Activated CD8-positive, alpha-beta T cell treated with anti-CD3 and anti-CD28 coated beads for 36 hours (primary cell): Measurements from ENCODE around the gene TRAPPC12. TPM values are rescaled to one million over a fixed set of nuclear protein-coding genes. Genes with fewer than 3 reads are reported as not detected.
A peak's percentile ranks its signal among the peaks of the same experiment; 100 is the strongest.

Source experiments
- ATAC-seq: fragments of 200-7000 bp; cut with Tn5 transposase; one replicate; pipeline ENCODE4 v1.10.0; 2021; ENCODE audit warnings: mild to moderate bottlenecking, moderate library complexity
- CTCF ChIA-PET: fragments of 350-600 bp; sonication (Branson Sonifier 250); formaldehyde crosslinking; loops from one replicate; lab custom pipeline; 2021; ENCODE audit warnings: antibody characterized with exemption; lab: Charles Lee
- POLR2A ChIA-PET: fragments of 350-600 bp; sonication (Branson Sonifier 250); formaldehyde crosslinking; loops from one replicate; lab custom pipeline; 2021; ENCODE audit warnings: antibody characterized with exemption; lab: Charles Lee
- DNase-seq: peaks from one replicate; pipeline ENCODE4 v3.0.0-alpha.2; 2020
- H3K27ac Mint-ChIP-seq: one replicate; pipeline ENCODE4 v1.8.0; 2021; ENCODE audit warnings: mild to moderate bottlenecking, mixed read lengths
- H3K27me3 Mint-ChIP-seq: one replicate; pipeline ENCODE4 v1.8.0; 2021; ENCODE audit warnings: mixed read lengths
- H3K36me3 Mint-ChIP-seq: one replicate; pipeline ENCODE4 v1.8.0; 2021; ENCODE audit warnings: low read depth, mixed read lengths
- H3K4me1 Mint-ChIP-seq: one replicate; pipeline ENCODE4 v1.8.0; 2021; ENCODE audit warnings: low read depth, mixed read lengths
- H3K4me3 Mint-ChIP-seq: one replicate; pipeline ENCODE4 v1.8.0; 2021; ENCODE audit warnings: mild to moderate bottlenecking, moderate library complexity, mixed read lengths
- H3K9me3 Mint-ChIP-seq: one replicate; pipeline ENCODE4 v1.8.0; 2021; ENCODE audit warnings: mixed read lengths
- intact Hi-C: fragments of 100-400 bp; cut with micrococcal nuclease; formaldehyde crosslinking; loops from one replicate; pipeline ENCODE4 v1.10.0; 2022
- total RNA-seq, 2 experiments: library from RNA; stranded (reverse); gene quantifications; one replicate each; pipeline ENCODE4 v1.2.3, GENCODE V29; 2021
- TF ChIP-seq, protein P1 (sequence below): fragments of 200-600 bp; IDR thresholded peaks from one replicate; pipeline ENCODE4 v1.8.0; 2022; ENCODE audit warnings: antibody characterized with exemption, mild to moderate bottlenecking

The TRAPPC12 gene
- total RNA-seq, 2 experiments from 2014 or later = 52.9 to 65.3 TPM

DNA sequence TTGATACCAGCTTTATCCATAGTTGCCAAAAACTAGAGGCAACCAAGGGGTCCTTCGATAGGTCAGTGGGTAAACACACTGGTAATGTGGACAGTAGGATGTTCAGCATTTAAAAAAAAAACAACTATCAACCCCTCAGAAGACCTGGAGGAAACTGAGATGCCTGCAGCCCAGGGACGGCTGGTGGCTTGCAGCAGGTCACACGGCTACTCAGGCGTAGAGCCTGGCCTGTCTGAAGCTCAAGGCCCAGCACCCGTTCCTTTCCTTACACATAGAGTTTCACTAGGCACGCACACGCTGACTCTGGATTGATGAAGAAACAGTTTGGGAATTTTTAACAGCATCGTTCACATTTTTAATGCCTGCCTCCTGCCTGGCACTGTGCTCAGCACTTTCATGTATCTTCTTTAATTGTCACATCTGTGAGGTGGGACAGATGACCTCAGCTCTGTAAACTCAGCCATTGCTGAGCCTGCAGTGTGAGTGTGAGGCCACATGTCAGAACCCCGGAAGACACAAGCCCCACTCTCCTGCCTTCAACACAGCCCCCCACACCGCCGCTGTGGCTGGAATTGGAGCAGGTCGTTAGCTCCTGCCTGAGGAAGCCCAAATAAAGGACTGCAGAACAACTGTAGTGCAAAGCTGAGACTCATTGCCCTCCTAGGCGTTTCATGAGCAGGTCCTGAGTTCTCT lies 40.7 kb downstream of the TRAPPC12 start:
- ATAC-seq (no peak), DNase-seq (no peak)
- peaks cover 23% of the 10 kb centered on the region for H3K36me3 Mint-ChIP-seq
- H3K4me3 Mint-ChIP-seq = no peak overlapping the region
- peaks cover 2% of the 10 kb centered on the region for H3K4me1 Mint-ChIP-seq
- H3K27ac Mint-ChIP-seq = no peak overlapping the region
- H3K27me3 Mint-ChIP-seq = no peaks in the 10 kb centered on the region
- ChIA-PET CTCF (interaction anchor here (0.6 to 0.7 kb wide), 2 partner anchors 15 to 50 kb away, joined by 3 to 4 read pairs; no protein-coding TSS in a partner anchor), POLR2A (no interaction called here)
- intact Hi-C loops = loop anchor here (10.0 kb wide), 1 partner anchor 235 kb away; the partner anchor contains the start of gene ALLC
- H3K9me3 Mint-ChIP-seq = no peaks in the 10 kb centered on the region
- TF ChIP-seq, protein P1, sequence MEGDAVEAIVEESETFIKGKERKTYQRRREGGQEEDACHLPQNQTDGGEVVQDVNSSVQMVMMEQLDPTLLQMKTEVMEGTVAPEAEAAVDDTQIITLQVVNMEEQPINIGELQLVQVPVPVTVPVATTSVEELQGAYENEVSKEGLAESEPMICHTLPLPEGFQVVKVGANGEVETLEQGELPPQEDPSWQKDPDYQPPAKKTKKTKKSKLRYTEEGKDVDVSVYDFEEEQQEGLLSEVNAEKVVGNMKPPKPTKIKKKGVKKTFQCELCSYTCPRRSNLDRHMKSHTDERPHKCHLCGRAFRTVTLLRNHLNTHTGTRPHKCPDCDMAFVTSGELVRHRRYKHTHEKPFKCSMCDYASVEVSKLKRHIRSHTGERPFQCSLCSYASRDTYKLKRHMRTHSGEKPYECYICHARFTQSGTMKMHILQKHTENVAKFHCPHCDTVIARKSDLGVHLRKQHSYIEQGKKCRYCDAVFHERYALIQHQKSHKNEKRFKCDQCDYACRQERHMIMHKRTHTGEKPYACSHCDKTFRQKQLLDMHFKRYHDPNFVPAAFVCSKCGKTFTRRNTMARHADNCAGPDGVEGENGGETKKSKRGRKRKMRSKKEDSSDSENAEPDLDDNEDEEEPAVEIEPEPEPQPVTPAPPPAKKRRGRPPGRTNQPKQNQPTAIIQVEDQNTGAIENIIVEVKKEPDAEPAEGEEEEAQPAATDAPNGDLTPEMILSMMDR = no peak

DNA sequence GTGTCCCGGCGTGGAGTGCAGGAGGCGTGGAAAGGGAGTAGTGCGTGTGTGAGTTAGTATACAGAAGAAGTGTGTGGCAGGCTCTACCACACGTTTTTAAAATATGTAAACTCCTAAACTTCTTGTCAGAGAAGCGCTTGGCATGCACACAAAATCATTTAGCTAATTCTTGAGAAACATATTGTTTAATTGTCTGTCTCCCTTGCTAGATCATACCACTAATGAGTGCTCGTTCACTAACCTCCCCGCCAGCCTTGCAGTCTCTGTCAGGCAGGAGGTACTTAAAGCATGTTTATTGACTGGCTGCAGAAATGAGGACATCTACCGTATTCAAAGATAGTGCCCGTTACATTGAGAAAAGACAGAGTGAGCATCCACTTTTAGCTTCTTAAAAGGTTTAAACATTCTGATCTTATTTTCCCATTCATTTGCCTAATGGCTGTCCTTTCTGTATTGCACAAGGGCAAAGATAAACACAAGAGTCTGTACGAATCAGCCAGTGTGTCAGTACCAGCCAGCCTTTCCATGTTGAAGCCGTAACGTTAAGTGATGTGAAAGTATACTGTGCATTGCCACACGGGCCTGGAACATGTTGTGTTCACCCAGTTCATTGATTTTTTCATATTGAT lies 41.4 kb downstream of the TRAPPC12 start:
- ChIA-PET CTCF (interaction anchor here (0.6 to 0.7 kb wide), 2 partner anchors 15 to 41 kb away, joined by 3 to 4 read pairs; no protein-coding TSS in a partner anchor), POLR2A (no interaction called here)
- intact Hi-C loops = loop anchor here (10.0 kb wide), 1 partner anchor 234 kb away; the partner anchor contains the start of gene ALLC
- TF ChIP-seq, protein P1 = no peak
- Mint-ChIP-seq H3K27me3 (no peaks in the 10 kb centered on the region), H3K4me3 (no peak overlapping the region), H3K4me1 (peaks cover 2% of the 10 kb centered on the region), H3K36me3 (peaks cover 27% of the 10 kb centered on the region), H3K27ac (no peak overlapping the region), H3K9me3 (no peaks in the 10 kb centered on the region)
- no peak for DNase-seq
- ATAC-seq = no peak

DNA sequence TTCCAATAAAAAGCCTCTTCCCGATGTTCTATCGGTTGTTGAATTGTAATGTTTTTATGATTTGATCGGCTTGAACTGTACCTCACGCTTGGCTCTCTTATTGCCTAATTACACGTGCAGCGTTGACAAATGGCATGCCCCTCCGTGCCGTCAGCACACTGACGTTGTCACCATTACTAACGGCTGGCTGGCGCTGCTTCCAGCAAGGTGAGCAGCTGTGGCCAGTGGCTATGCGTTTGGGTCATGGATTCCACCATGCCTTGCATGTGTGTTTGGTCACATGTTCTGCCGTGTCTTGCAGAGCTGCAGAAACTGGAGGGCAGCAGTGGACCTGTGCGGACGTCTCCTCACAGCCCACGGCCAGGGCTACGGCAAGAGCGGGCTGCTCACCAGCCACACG lies 42.1 kb downstream of the TRAPPC12 start:
- Mint-ChIP-seq H3K27me3 (no peaks in the 10 kb centered on the region), H3K4me3 (no peak overlapping the region), H3K9me3 (no peaks in the 10 kb centered on the region), H3K36me3 (peaks cover 28% of the 10 kb centered on the region), H3K27ac (no peak overlapping the region), H3K4me1 (peaks cover 2% of the 10 kb centered on the region)
- intact Hi-C loops = loop anchor here (10.0 kb wide), 1 partner anchor 233 kb away; the partner anchor contains the start of gene ALLC
- TF ChIP-seq, protein P1 = no peak
- DNase-seq = no peak
- ChIA-PET CTCF (interaction anchor here (0.6 kb wide), 1 partner anchor 41 kb away, joined by 3 read pairs; no protein-coding TSS in a partner anchor), POLR2A (no interaction called here)
- ATAC-seq = no peak

DNA sequence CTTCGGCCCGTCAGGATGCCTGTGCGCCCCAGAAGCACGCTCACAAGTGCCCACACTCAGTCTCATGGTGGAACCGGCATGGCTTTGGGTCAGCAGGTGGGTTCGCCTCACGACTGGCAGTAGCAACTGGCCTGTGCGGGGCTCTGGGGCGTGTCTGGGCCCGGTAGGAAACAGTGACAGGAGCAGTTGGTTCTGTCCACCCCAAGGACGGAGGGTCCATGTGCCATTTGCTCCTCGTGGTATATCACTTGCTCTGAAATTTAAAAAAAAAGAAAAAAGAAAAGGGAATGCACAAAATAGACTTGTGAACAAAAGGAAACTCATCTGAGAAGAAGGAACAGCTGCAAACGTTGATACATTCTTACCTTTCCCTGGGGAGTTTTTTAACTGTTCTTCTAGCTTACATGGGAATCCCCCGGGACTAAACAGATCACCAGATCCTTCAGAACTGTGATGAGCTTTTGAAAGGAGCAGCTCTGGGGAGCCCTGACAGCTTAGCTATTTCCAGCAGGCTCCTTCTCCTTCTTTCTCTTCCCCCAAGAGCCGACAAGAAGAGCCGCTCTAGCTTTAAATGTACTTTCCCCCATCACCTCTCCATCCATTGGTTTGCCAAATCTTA lies 42.8 kb downstream of the TRAPPC12 start:
- Mint-ChIP-seq H3K9me3 (no peaks in the 10 kb centered on the region), H3K36me3 (peaks cover 26% of the 10 kb centered on the region), H3K27ac (peak overlapping the region; percentile 63), H3K4me3 (no peak overlapping the region), H3K4me1 (peaks cover 2% of the 10 kb centered on the region), H3K27me3 (no peaks in the 10 kb centered on the region)
- DNase-seq = no peak
- TF ChIP-seq, protein P1 = no peak
- ChIA-PET CTCF (interaction anchor here (0.6 to 5.6 kb wide), 13 partner anchors 9 to 236 kb away, joined by 3 to 34 read pairs (median 21); no protein-coding TSS in a partner anchor), POLR2A (no interaction called here)
- ATAC-seq = no peak
- intact Hi-C loops = loop anchor here (10.0 kb wide), 1 partner anchor 233 kb away; the partner anchor contains the start of gene ALLC
